GM18870 (cell line): ENCODE measurements around the gene C5AR2.
"Not testable (repeated sequence)": the region's sequence is repeated elsewhere in the genome, so short reads cannot be mapped to it uniquely, and the experiment has no call there.

ENCODE experiments used
- ATAC-seq: cut with Tn5 transposase; IDR thresholded peaks from one replicate; pipeline ENCODE4 v1.9.1; 2021; ENCODE audit warnings: moderate library complexity; ENCODE audit not compliant: unreplicated experiment

C5AR2 gene

GRCh38 chr19:47331931-47332547 is at the start of gene C5AR2:
TSS of gene C5AR2 (plus strand) at chr19:47332175. CDS start at chr19:47340800, 8,625 bp downstream.
- ATAC-seq, result no peak

GRCh38 chr19:47283405-47284059 is 48.4 kb upstream of the C5AR2 start:
- ATAC-seq, result no peak

GRCh38 chr19:47284324-47284899 is 47.6 kb upstream of the C5AR2 start:
- no peak for ATAC-seq

GRCh38 chr19:47296036-47296435 is 35.9 kb upstream of the C5AR2 start:
- no peak for ATAC-seq

GRCh38 chr19:47300867-47301266 is 31.1 kb upstream of the C5AR2 start:
- ATAC-seq, result not testable (repeated sequence)

- no peak for ATAC-seq
Observed at GRCh38 chr19:47302249-47302648, 29.7 kb upstream of the C5AR2 start.

- ATAC-seq, result no peak
Observed at GRCh38 chr19:47303966-47304365, 28.0 kb upstream of the C5AR2 start.

- ATAC-seq, result no peak
Observed at GRCh38 chr19:47305309-47305751, 26.6 kb upstream of the C5AR2 start.

GRCh38 chr19:47306303-47306702 is 25.7 kb upstream of the C5AR2 start:
- ATAC-seq, result no peak

- no peak for ATAC-seq
Observed at GRCh38 chr19:47309038-47309437, 22.9 kb upstream of the C5AR2 start.

GRCh38 chr19:47309608-47310007 is 22.4 kb upstream of the C5AR2 start, which contains the start of gene C5AR1:
TSS of gene C5AR1 (plus strand) at chr19:47309861. CDS start at chr19:47309896, 35 bp downstream.
- no peak for ATAC-seq

- ATAC-seq, result no peak
Observed at GRCh38 chr19:47310323-47310722, 21.7 kb upstream of the C5AR2 start.

GRCh38 chr19:47310819-47311218 is 21.2 kb upstream of the C5AR2 start:
- ATAC-seq, result no peak

- ATAC-seq, result no peak
Observed at GRCh38 chr19:47312366-47313006, 19.5 kb upstream of the C5AR2 start.

- ATAC-seq, result no peak
Observed at GRCh38 chr19:47313754-47314295, 18.1 kb upstream of the C5AR2 start.

GRCh38 chr19:47315125-47315821 is 16.7 kb upstream of the C5AR2 start:
- ATAC-seq, result no peak

GRCh38 chr19:47316513-47316912 is 15.5 kb upstream of the C5AR2 start:
- no peak for ATAC-seq

GRCh38 chr19:47319923-47320871 is 11.8 kb upstream of the C5AR2 start:
- ATAC-seq, result no peak

- no peak for ATAC-seq
Observed at GRCh38 chr19:47321630-47322029, 10.3 kb upstream of the C5AR2 start.

GRCh38 chr19:47322058-47322457 is 9.9 kb upstream of the C5AR2 start:
- no peak for ATAC-seq
